Upper lobe of left lung (tissue), 4 donors: Measurements from ENCODE around the gene RPS3.

Source experiments
- EP300 ChIP-seq, 4 donors: sonication (generic); formaldehyde crosslinking; IDR thresholded peaks; one replicate each; pipeline ENCODE4 v1.5.1; 2017; ENCODE audit warnings: antibody characterized with exemption in 4 of 4, control low read depth in 2 of 4
- POLR2A ChIP-seq, 4 donors: fragments of 450-650 bp; IDR thresholded peaks; one replicate each; pipeline ENCODE4 v1.5.1; 2016 to 2017; ENCODE audit warnings: antibody characterized with exemption in 4 of 4, mild to moderate bottlenecking in 2 of 4
- POLR2AphosphoS5 ChIP-seq, 2 donors: sonication (generic); formaldehyde crosslinking; IDR thresholded peaks; one replicate each; pipeline ENCODE4 v1.5.1; 2017; ENCODE audit warnings: antibody characterized with exemption in 2 of 2
- TF ChIP-seq, protein P1 (sequence below), 6 experiments: fragments of 450-650 bp in 4 of 6; fragments of 200-600 bp in 2 of 6; sonication (generic) in 2 of 6; IDR thresholded peaks; one replicate each; pipeline ENCODE4 v1.5.1; 2016 to 2019; ENCODE audit warnings: antibody characterized with exemption in 6 of 6

DNA sequence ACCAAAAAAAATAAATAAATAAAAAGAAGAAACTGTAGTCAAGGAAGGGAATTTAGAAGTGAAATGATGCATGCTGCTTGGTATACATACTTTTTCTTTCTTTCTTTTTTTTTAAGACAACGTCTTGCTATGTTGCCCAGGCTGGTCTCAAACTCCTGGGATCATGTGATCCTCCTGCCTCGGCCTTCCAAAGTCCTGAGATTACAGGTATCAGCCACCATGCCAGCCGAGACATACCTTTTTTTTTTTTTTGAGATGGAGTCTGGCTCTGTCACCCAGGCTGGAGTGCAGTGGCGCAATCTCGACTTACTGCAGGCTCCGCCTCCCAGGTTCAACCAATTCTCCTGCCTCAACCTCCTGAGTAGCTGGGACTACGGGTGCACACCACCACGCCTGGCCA is 26.1 kb upstream of the RPS3 start:
- TF ChIP-seq, protein P1, sequence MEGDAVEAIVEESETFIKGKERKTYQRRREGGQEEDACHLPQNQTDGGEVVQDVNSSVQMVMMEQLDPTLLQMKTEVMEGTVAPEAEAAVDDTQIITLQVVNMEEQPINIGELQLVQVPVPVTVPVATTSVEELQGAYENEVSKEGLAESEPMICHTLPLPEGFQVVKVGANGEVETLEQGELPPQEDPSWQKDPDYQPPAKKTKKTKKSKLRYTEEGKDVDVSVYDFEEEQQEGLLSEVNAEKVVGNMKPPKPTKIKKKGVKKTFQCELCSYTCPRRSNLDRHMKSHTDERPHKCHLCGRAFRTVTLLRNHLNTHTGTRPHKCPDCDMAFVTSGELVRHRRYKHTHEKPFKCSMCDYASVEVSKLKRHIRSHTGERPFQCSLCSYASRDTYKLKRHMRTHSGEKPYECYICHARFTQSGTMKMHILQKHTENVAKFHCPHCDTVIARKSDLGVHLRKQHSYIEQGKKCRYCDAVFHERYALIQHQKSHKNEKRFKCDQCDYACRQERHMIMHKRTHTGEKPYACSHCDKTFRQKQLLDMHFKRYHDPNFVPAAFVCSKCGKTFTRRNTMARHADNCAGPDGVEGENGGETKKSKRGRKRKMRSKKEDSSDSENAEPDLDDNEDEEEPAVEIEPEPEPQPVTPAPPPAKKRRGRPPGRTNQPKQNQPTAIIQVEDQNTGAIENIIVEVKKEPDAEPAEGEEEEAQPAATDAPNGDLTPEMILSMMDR (IDR thresholded peaks at IDR 0.05): no peak
- TF ChIP-seq POLR2A (IDR thresholded peaks at IDR 0.05): no peak
- no peak for TF ChIP-seq POLR2AphosphoS5 (IDR thresholded peaks at IDR 0.05)
- no peak for TF ChIP-seq EP300 (IDR thresholded peaks at IDR 0.05)
